Stimulated activated CD8-positive, alpha-beta memory T cell treated with anti-CD3 and anti-CD28 coated beads, Interleukin-7, amount 100 ng/mL, for 48 hours (primary cell): Measurements from ENCODE around the gene RIMS3.
"Not testable (repeated sequence)": the region's sequence is repeated elsewhere in the genome, so short reads cannot be mapped to it uniquely, and the experiment has no call there.

Experiments
- DNase-seq, 2 donors: peaks; one replicate each; pipeline ENCODE4 v3.0.0-alpha.2; 2020; ENCODE audit warnings: low read depth in 1 of 2; ENCODE audit errors: extremely low read depth in 1 of 2

The RIMS3 gene

DNA sequence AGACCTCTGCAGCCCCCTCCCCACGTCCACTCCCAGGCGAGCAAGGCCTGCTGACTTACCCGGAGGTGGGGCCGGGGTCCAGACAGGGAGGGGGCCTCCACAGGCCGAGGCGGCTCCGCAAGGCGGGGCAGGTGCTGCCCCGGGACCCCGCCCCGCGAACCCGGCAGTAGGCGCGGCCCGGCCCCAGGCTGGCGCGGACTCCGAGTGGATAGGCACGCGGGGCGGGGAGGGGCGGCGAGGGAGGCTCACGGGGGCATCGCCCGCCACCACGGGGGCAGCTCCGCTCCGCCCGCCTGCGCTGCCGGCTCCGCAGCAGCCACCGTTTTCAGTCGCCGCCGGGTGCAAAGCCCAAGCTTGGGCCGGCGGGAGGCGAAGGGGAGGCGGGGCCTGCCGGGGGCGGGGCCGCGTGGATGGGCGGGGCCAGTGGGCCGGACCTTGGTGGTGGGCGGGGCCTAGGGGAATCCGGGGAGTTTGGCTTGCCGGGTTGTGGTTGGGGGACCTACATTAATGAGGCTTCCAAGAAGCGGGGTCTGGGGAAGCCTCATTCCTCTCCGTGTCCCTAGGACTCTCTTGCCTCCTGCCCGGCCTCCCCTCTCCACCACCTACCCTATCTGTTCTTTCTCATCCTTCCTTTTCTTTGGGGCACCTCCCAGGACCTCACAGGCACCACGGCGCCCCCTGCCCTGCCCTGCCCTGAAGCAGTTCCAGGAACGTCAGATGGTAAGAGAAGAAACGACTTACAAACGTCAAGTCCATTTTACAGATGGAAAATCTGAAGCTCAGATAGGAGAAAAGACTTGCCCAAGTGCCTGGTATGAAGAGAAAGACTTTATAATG, at the start of gene RIMS3:
Gene RIMS3 (minus strand): TSS at position 348 of the 837 bp plus-strand sequence. CDS start 23,757 bp downstream, outside the sequence.
- DNase-seq: peak; percentile 62 to 67

DNA sequence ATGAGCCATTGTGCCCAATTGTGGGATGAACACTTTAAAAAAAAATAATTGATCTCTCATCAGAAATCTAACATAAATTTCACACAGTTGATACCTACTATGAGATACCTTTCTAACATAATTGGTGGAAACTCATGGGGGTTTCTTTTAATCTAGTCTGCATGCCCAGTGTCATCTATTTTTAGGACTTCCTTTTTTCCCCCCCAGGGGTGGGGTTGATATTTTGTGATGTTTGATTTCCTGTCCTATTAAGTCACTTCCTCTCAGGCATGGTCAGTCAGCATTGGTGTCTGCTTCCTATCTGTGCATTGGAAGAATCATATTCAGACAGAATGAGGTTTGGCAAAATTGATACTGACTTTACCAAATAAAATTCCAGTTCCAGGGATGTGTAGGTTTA, 47.5 kb upstream of the RIMS3 start:
- DNase-seq: no peak

DNA sequence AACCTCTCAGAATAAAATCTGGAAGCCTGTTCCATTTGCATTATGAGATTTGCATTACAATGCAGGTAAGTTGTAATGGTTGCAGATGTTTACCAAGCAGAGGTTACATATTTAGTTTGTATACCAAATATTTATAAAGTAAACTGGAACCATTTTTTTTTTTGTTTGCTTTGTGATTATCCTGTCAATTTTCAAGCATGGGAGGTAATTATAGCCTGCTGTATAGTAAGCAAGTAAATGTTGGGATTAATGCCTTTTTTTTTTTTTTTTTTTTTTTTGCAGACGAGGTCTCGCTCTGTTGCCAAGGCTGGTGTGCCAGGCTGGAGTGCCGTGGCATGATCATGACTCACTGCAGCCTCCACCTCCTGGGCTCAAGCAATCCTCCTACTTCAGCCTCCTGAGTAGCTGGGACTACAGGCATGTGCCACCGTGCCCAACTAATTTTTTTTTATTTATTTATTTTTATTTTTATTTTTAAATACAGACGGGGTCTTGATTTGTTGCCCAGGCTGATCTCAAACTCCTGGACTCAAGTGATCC, 47.0 kb upstream of the RIMS3 start:
- no peak for DNase-seq

GRCh38 chr1:40711465-40712404, 46.3 kb upstream of the RIMS3 start:
- DNase-seq: no peak

DNA sequence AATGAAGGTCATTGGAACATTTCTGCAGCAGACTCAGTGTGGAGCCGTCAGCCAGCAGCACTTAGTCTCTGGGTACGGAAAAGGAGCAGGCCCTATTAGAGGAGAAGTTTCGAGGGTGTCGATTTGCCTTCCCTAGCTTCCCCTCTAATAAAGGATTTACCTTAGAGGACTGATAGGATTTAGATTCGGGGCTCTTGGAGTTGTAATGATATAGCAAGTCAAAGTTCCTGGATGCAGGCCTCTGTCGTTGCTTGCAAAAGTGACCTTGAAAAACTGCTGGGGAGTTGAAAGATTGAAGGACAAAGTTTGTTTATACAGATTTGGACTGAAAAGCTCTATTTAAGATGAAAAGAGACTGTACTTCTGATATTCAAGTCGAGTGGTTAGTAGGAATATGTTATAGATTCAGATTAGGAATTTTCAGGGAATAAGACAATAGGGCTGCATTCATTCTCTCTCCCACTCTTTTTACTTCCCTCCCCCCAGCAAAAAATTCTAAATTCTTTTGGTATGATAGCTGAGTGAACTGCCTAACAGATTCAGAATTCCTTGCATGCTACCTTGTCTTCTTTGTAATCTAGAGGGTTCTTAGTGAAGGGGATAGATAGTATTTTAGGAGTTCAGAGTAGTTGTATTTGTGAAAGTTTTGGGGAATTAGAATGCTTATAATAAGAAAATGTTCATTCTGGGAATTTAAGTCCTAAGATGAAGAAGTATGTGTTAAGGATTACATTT, 45.3 kb upstream of the RIMS3 start:
- no peak for DNase-seq

GRCh38 chr1:40709802-40710278, 44.4 kb upstream of the RIMS3 start:
- no peak for DNase-seq

DNA sequence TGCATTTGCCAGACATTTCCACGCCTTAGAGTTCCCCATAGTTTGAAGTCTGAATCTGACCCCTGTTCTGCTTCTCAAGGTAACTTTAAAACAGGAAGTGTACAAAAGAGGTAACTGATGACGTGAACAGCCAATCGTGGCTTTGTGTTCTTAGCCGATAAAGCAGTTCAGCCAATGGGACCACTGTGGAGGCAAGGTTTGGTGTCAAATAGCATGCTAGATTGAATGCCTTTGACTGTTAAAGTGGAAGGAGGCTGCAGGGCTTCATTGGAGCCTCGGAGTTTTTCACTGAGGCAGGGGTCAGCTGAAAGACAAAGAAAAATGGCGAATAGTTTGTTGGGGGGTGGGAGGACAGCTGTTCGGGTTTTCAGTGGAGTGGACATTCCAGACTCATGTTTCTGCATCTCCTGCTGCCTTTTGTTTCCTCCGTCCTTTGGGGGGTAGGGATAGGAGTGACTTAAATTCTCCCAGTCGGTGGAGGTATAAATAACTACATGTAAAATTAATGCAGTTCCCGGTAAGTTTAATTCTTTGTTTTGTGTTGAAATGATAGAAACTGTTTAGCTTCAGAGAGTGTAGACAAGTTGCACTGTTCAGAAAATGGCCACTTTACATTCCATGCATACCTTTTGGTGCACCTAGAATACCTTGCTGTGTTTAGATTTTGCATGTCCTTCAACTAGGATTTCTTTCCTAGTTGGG, 43.8 kb upstream of the RIMS3 start:
- peak; percentile 18 to 67 for DNase-seq

DNA sequence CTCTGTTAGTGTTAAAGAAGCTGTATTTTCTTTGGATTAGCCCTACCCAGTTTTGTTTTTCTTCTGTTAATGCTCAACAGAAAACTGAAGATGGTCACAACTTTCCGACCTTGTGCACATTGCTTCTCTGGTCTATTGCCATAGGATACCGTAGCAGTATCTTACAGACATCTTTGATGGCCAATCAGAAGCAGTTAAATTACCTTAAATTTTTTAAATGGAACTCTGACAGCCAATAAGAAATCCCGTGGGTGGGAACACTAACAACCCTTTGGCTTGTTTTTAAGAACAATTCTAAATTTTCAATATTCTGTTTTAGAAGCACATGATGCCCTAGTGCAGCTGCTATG, 43.2 kb upstream of the RIMS3 start:
- DNase-seq: no peak

DNA sequence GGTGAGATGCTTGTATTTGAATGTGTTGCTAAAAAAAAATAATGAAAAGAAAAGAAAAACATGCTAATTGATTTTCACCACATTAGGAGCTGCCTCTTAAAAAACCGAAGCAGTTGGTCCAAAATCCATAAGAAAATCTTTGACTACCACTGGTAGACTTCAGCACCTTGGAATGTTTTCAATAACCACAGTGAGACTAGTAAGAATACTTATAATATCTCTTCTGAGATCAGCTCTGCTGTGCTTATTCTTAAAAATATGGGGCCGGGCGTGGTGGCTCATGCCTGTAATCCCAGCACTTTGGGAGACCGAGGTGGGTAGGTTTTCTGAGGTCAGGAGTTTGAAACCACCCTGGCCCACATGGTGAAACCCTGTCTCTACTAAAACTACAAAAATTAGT, 41.1 kb upstream of the RIMS3 start:
- DNase-seq: no peak

- no peak for DNase-seq
Observed at GRCh38 chr1:40704817-40705733, 39.6 kb upstream of the RIMS3 start.

DNA sequence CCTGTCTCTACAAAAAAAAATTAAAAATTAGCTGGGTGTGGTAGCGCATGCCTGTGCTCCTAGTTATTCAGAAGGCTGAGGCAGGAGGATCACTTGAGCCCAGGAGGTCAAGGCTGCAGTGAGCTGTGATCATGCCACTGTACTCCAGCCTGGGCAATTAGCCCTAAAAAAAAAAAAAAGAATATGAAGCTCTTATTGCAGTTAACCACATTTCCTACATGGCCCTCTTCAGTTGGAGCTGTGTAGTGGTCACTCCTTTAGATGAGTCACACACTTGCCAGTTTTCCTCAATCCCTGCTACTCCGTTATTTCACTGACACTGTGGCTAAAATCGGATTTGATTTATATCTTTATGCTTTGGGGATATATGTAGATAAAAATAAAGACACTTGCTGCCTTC, 37.8 kb upstream of the RIMS3 start:
- DNase-seq: no peak

- DNase-seq: not testable (repeated sequence)
Observed at GRCh38 chr1:40702810-40703209, 37.3 kb upstream of the RIMS3 start.

DNA sequence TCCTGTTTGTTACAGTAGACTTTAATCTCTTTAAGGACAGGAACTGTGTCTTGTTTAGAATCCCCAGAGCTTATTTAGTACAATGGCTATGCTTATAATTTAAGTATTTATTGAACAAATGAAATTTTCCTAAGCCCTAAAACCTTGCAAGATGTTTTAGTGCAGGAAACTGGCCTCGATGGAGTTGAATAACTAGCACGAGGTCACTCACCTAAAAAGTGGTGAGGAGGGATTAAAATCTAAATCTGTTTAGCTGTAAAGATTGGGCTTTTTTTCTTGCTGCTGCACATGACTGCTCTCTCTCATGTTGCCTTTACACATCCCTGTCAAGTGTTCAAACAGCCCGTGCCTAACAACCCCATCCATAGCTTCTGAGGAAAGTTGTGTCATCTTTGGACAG, 36.2 kb upstream of the RIMS3 start:
- no peak for DNase-seq

DNA sequence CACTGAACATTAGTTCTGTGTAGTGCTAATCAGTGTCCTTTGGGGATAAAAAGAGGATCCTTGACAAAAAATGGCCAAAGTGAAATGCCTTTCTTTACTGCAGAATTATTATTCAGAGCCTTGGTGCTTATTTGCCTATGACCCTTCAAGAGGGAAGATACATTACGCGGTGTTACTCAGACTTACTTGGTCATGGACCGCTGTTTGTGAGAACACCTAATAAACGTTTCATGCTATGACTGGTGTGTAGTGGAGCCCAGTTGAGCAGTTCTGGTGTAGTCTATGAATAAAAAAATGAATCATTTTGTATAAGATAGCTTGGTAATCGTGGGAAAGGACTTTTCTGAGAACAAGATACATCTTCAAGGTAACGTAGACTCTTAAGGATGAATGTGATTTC, 34.3 kb upstream of the RIMS3 start:
- DNase-seq: no peak

- DNase-seq: no peak
Observed at GRCh38 chr1:40697436-40697835, 32.0 kb upstream of the RIMS3 start.

DNA sequence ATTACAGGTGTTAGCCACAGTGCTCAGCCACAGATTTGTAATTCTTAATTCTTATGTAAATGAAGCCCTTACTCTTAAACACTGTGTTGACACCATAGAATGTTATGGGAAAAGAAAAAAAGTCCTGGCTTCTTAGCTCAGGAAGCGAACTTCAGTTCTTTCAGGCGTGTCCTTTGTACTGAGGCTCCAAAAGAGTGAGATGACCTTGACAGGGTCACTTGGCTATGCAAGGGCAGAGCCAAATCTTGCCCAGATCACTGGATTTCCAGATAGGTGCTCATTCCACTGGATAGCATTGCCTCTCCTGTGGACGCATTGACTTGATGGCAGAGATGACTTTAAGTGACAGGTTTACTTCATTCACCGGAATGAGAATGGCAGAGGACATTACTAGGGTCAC, 30.8 kb upstream of the RIMS3 start:
- DNase-seq: no peak

- DNase-seq: no peak
Observed at GRCh38 chr1:40694353-40694874, 28.9 kb upstream of the RIMS3 start.

- no peak for DNase-seq
Observed at GRCh38 chr1:40693425-40693824, 27.9 kb upstream of the RIMS3 start.

DNA sequence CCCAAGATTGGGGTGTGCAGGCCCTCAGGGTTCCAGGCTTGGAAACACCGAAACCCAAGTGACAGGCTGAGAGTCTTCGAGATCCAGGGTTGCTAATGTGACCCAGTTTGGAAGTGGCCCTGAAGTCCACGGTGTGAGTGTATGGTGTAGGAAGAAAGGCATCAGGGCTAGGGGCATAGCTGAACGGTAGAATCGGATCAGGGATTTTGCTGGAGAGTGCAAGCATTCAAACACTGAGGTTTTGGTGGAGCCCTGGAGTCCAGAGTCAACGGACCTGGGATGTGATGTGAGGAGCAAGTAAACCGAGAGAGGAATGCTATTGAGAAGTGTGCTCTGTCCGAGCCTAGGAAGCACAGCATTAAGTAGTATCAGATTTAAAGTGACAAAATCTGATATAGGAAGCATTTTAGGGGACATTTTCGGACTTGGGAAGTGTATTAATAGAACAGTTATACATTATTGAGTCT, 27.0 kb upstream of the RIMS3 start:
- no peak for DNase-seq
